GM19239 (cell line): ENCODE results near the gene SLC25A25.

Source experiments
- DNase-seq: peaks from one replicate; pipeline ENCODE4 v3.0.0; 2011; ENCODE audit warnings: low spot score; ENCODE audit not compliant: insufficient read length
- FAIRE-seq: peaks from 2 replicates; lab custom pipeline; 2011; peaks lifted over from hg19 to GRCh38; lab: Jason Lieb, UNC

The SLC25A25 gene

DNA sequence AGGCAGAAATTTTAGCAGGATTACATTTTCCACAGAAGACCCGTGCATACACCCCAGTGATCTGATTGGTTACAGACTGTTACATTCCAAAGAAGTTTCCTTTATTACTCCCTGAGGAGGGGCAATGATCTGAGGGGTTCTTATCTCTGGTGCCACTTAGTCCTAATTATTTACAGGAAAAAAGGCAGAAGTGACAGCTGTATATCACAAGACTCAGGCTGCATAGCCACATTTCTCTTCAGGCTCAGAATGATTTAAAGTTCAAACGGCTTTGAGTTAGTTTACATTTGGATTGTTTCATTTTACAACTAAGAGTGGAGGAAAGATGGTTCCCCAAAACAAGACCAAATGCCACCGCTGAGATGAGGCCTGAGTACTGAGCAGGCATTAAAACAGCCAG lies 18.2 kb upstream of the SLC25A25 start:
- DNase-seq (no peak), FAIRE-seq (no peak)

DNA sequence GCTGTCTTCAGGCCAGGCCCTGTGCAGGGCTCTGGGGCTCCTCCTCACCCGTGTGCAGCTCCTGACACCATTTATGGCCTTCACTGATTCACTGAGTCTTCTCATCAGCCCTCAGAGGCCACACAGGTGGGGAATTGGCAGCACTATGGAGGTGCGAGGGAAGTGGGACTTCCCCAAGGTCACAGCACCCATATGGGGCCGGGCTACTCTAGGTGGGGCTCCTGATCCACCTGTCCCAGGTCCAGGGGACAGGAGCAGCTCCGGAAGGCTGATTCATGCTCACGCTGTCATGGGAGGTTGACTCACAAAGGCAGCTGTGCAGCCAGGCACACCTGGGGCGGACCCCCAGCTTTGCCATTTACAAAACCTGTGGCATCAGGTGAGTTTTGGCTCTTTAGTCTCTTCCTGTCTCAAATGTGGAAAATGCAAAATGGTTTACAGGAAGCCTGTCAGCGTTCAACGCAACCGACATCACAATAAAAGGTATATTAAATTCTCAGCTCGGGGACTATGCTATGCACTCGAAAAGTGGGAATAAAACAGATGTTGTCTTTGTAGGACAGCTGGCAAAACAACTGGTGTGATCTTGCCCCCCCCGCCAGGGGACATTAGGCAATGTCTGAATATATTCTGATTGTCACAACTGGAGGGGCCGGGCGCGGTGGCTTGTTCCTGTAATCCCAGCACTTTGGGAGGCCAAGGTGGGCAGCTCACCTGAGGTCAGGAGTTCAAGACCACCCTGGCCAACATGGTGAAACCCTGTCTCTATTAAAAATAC lies 15.9 kb upstream of the SLC25A25 start:
- DNase-seq (no peak), FAIRE-seq (no peak)

GRCh38 chr9:128053560-128053959 lies 14.5 kb upstream of the SLC25A25 start:
- no peak for DNase-seq
- no peak for FAIRE-seq

DNA sequence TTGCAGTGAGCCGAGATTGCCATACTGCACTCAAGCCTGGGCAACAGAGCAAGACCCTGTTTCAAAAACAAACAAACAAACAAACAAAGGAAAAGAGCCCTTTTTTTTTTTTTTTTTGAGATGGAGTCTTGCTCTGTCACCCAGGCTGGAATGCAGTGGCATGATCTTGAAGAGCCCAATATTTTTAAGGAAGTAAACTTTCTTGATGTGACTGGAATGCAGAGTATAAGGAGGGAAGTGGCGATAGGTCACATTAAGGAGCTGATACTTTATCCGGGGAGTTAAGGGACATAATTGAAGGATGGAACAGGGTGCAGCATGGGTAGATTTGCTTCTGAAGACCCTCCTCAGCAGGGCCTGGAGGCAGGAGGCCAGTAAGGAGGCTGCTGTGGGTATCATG lies 13.9 kb upstream of the SLC25A25 start:
- DNase-seq (no peak), FAIRE-seq (no peak)

DNA sequence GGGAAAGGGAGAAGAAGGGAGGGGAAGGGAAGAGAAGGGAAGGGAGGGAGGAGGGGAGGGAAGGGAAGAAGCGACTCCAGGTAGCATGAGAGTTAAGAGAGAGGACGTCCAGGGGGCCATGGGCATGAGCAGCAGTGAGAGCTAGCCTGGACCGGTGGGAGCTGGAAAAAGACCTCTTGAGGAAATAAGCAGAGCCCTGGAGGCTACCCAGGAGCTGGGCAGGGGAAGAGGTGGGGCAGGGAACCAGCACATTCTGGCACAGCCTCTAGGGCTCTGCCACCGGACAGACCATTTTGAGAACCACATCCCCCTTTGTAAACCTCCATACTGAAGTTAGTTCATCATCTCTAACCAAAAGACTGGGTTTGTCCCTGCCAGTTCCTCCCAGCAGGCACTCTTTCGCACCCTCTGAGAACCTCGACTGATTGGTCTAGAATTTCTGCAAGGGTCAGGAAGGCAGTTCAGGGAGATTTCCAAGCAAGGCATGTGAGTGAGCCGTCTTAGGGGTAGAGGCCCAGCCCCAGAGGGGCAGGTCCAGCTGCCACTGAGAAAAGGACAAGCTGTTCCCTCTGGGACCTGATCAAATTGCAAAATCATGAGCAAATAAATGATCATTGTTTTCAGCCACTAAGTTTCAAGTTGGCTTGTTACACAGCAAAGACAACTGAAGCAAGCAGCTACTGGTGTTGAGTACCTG lies 12.5 kb upstream of the SLC25A25 start:
- DNase-seq (no peak), FAIRE-seq (no peak)

DNA sequence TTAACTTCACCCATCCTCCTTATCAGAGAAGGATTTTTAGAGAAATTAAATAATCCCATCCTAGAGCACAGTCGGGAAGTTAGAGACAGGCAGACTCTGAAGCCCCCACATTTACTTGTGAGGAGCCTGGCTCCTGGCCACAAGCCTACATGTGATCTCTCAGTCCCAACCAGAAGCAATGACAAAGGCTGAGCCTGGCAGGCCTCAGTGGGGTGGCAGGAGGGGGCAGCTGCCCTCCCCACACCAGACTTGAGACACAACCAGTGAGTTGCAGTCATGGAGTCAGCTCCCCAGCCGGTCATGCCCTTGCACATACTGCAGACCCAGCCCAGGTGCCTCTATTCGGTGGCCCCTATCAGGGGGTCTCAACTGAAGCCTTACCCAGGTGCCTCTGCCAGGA lies 11.9 kb upstream of the SLC25A25 start:
- no peak for FAIRE-seq
- no peak for DNase-seq

DNA sequence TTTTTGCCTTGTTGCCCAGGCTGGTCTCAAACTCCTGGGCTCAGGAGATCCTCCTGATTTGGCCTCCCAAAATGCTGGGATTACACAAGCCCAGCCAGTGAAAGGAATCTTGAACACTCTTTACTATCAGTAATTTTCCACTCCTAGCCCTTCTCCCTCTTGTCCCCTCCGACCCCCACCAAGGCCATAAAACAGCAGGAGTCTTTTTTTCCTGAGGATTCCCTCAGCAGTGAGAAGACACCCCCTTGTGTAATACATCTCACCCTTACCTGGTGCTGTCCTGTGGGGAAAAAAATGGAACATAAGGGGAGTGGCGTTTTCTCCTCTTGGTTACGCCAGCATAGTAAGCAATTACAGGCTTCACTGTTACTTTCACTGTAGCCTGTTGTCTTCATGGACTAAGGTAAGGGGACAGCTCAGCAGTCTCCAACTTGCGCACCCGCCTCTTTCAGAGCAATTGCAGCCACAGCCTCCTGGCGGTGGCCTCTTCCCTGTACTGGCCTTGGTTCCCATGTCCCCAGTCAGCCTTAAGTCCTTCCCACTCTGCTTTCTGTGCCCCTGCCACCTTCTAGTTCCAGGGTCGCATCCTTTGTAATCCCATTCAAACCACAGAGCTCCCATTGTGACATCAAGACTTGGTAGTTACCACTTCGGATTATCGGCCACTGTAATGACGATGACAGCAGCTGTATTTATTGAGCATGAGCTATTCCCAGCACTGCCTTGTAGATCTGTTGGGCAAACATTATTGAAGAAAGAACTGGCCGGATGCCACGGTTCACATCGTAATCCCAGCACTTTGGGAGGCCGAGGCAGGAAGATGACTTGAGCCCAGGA lies 10.9 kb upstream of the SLC25A25 start:
- no peak for DNase-seq
- FAIRE-seq, result no peak

- FAIRE-seq (no peak), DNase-seq (no peak)
These were observed 10.2 kb upstream of the SLC25A25 start for GRCh38 chr9:128057724-128058409.

DNA sequence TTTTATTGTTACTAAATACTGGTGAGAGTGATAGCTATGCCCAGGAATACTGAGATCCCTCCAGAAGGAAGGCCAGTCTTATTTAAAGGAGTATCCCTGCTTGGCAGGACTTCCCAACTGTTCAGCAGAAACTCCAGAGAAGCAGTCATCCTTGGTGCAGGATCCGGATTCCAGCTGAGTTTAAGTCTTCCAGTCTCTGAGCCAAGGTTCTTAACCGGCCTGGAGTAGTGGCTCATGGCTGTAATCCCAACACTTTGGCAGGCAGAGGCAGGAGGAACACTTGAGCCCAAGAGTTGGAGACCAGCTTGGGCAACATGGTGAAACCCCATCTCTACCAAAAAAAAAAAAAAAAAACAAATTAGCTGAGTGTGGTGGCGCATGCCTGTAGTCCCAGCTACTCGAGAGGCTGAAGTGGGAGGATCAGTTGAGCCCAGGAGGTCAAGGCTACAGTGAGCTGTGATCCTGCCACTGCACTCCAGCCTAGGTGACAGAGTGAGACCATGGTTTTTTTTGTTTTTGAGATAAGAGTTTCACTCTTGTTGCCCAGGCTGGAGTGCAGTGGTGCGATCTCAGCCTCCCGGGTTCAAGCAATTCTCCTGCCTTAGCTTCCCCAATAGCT lies 8.6 kb upstream of the SLC25A25 start:
- FAIRE-seq, result no peak
- DNase-seq, result no peak

GRCh38 chr9:128061275-128061960 lies 6.6 kb upstream of the SLC25A25 start:
- no peak for DNase-seq
- no peak for FAIRE-seq

DNA sequence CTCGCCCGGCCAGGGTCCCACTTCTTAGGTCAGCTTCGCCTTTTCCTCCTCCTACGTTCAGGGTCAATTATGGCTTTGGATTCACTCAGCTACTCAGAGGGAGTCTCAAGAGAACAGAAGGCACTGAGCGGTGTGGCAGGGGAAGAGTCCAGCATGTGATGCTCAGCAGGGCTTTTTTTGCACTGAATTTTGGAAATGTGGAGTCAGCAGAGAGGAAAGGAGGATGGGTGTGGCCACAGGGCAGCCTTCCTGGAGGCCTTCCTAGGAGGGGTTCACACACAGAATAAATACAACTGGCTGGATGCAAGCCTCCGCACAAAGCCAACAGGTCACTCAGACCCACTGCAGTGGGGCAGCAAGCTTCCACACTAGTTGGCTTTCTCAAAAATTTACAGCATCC lies 5.8 kb upstream of the SLC25A25 start:
- FAIRE-seq (no peak), DNase-seq (no peak)

DNA sequence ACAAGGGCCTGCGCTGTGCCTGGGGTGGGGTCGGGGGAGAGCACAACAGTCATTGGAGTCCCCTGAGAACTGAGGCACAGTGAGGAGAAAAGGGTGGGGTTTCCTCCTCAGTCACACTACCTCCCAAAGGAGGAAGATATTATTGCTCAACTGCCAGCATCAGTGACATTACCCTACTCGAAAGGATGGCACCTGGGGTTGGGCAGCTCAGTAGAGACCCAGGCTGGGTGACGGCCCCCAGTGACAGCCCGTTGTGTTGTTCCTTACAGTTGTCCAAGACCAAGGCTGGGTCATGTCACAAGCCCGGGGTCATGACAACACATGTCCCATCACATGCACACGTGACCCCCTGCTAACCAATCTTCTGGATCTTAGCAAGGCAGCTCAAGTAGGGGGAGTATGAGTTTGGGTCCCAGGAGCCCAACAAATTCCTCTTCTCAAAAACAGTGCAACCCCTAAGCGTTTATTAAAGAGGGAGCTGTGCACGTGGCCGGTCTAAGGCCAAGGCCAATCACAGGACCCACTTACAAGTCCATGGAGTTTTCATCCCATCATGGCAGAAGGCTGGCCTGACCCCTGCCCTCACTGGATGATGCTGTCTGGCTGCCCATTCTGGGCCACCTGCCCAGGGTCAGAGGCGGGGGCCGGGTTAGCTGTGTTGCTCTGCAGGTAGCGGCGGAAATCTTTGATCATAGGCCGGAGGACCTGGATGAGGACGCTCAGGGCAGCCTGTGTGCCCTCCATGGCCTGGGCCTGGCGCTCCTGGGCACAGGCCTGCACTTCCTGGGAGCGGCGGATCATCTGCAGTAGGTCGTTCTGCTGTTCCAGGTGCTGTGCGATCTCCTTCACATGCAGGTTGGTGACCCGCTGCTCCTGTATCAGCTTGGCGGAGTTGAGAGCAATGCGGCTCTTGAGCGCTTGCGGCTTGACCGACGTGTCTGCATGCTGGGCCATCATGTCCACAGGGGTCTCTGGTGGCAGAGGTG lies 4.9 kb upstream of the SLC25A25 start:
- FAIRE-seq (no peak), DNase-seq (no peak)

DNA sequence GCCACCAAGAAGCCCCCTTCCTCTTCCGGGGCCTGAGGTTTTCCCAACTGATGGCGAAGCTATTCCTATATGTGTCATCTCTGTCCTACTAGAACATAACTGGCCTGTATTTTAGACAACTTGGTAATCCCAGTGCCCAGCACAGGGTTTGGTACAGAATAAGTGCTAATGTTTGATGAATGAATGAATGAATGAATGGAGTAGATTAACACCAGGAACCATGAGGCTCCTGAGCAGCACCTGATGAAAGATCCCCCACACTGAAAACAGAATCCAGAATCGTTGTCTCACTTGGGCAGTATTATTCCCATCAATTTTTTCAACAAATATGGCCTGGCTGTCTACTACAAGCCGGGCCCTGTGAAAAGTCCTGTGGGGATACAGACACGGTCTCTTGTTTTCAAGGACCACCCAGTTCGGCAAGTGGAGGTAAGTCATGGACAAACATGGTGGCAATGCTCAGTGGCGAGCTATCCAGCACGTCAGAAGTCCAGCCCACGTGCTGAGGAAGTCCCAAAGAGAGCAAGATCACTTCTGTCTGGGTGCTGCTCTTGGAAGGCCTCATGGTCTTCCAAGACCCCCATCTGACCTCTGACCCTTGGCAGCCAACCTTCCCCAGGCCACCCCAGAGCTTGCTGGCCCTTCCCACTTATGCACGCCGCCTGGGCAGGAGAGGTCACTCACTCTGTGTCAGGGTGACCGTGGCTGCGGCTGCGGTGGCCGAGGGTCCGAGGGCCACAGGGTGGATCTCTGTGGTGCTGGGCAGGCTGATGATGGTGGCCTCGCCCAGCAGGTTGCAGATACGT lies 1.9 kb upstream of the SLC25A25 start:
- FAIRE-seq, result peak; percentile 21
- DNase-seq, result no peak

DNA sequence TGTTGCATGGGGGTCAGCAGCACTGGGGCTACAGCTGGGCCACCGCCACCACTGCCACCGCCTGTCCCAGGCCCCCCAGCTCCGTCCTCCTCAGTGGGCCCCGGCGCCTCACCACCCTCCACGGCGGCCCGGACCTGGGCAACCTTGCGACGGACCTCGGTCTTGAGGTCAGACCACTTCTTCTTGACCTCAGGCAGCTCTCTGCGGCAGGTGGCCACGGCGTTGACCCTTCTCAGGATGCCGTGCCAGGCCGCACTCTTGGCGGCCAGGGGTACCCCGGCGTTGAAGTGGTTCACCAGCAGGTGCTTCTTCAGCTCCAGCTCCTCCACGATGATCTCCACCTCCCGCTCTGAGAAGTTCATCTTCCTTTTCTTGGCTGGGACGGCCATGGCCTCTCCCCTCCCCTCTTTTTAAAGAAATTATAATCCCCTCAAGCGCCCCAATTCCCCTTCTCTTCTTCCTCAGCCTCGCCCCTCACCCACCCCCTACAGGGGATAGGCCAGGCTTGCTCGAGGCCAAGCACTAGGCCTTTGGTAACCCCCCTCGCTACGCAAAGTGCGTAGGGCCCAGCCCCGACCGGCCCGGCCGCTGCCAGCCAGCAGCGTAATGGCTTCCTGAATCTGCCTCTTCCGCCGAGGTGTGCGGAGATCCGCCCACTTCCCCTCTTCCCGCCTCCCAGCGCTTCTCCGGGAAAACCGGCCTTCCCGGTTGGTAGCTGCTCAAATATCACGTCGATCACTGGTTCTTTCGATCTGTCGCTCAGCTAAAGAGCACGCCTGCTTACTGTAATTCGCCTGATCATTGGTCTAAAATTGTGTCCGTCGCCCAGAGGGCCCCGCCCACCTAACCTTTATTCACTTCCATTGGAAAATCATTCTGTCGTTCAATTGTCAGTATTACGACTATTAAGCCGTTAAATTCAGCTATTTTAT lies 1.1 kb upstream of the SLC25A25 start, which contains the start of gene NAIF1:
NAIF1 (minus strand) TSS at position 608 of the 932 bp plus-strand sequence; CDS start at position 389, 219 bp downstream.
- FAIRE-seq, result peak; percentile 97
- DNase-seq, result peak; percentile 90

GRCh38 chr9:128068386-128069205 lies 564 bp downstream of the SLC25A25 start:
- FAIRE-seq (no peak), DNase-seq (no peak)
